ENCODE data around the gene MACROD2.

GRCh38 chr20:14643556-14643955 is 648.2 kb downstream of the MACROD2 start:
- TF ChIP-seq CTCF (IDR thresholded peaks at IDR 0.05) = no peak
- TF ChIP-seq POLR2A (IDR thresholded peaks at IDR 0.05) = no peak

Measured in body of pancreas (tissue), 4 donors.